ENCODE results near the gene PYDC2.

PYDC2 gene

DNA sequence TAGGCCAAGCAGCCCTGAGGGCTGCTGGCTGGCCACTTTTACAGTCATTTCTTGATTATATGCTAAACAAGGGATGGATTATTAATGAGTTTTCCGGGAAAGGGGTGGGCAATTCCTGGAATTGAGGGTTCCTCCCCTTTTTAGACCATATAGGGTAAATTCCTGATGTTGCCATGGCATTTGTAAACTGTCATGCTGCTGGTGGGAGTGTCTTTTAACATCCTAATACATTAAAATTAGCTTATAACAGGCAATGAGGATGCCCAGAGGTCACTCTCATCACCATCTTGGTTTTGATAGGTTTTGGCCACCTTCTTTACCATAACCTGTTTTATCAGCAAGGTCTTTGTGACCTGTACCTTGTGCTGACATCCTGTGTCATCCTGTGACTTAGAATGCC lies 11.7 kb upstream of the PYDC2 start:
- no peaks in the 10 kb centered on the region for H3F3A ChIP-seq (ENCODE audit: insufficient read depth, low read length)

DNA sequence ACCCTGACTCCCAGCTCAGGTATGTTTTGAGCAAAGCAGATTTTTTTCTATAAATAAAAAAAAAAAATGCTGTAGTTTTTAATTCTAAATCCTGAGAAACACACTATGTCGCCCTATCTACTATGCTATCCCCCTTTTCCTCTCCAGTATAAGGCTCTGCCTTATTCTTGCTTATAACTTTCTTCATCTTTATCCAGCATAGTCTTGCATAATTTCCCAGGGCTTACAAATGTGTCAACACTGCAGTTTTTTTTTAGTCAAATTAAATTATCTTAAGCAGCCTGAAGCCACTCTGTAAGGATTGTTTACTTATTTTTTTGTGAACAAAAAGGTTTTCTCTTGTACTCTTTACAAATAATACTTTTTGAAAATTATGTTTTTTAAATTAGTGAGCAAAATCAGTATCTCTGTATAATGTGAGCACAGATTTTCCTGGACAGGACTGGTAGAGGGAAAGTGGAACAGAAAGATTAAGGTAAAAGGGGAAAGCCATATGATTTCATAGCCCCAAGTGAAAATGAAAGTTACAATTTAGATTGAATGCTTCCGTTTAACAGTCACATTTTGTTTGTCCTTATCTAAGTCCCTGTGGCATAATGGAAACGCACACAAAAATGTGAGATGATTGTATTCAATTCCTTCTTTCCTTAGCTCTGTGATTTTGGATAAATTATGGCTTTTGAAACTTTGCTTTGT lies 5.6 kb upstream of the PYDC2 start:
- Histone ChIP-seq H3K4me1 (ENCODE audit: low read length) (peaks cover 4% of the 10 kb centered on the region; the same call in 1 of the 2 replicates), H3K9me2 (replicated peaks; ENCODE audit: insufficient read depth, low read length) (no peaks in the 10 kb centered on the region), H3K9ac (ENCODE audit: low read length) (no peak overlapping the region), H3K4me3 (ENCODE audit: low read length) (peak overlapping the region; percentile 8; the same call in 1 of the 2 replicates), H2AFZ (ENCODE audit: low read length) (no peak overlapping the region), H3K27ac (ENCODE audit: low read length) (no peak overlapping the region), H3K4me2 (ENCODE audit: low read depth, low read length) (peak overlapping the region; percentile 32), H3F3A (ENCODE audit: insufficient read depth, low read length) (no peaks in the 10 kb centered on the region), H3K9me3 (replicated peaks; ENCODE audit: insufficient read depth, low read length) (no peaks in the 10 kb centered on the region), H3K27me3 (replicated peaks; ENCODE audit: insufficient read depth, low read length) (0 out of 2 replicates have a peak, but pooled peaks cover 7% of the 10 kb centered on the region), H4K20me1 (ENCODE audit: insufficient read depth, low read length) (no peaks in the 10 kb centered on the region), H3K36me3 (replicated peaks; ENCODE audit: insufficient read depth, low read length) (no peaks in the 10 kb centered on the region), H3K79me2 (ENCODE audit: low read length) (no peaks in the 10 kb centered on the region)
- DNase-seq, result peak; percentile 39
- TF ChIP-seq EZH2 (optimal IDR thresholded peaks at IDR 0.05; ENCODE audit: low read depth, low read length) (no peak), EZH2phosphoT487 (IDR thresholded peaks at IDR 0.05; ENCODE audit: low read length) (no peak), CTCF (IDR thresholded peaks at IDR 0.05; ENCODE audit: low read length) (no peak)

More for the DNA sequence above, 11.7 kb upstream of the PYDC2 start:
- Histone ChIP-seq H3K27ac (ENCODE audit: low read length) (no peak overlapping the region), H2AFZ (ENCODE audit: low read length) (no peak overlapping the region), H3K9me2 (replicated peaks; ENCODE audit: insufficient read depth, low read length) (no peaks in the 10 kb centered on the region), H3K27me3 (replicated peaks; ENCODE audit: insufficient read depth, low read length) (0 out of 2 replicates have a peak, but pooled peaks cover under 1% of the 10 kb centered on the region), H4K20me1 (ENCODE audit: insufficient read depth, low read length) (no peaks in the 10 kb centered on the region), H3K4me1 (ENCODE audit: low read length) (no peaks in the 10 kb centered on the region), H3K4me2 (ENCODE audit: low read depth, low read length) (no peak overlapping the region), H3K36me3 (replicated peaks; ENCODE audit: insufficient read depth, low read length) (no peaks in the 10 kb centered on the region), H3K9me3 (replicated peaks; ENCODE audit: insufficient read depth, low read length) (no peaks in the 10 kb centered on the region), H3K9ac (ENCODE audit: low read length) (no peak overlapping the region), H3K4me3 (ENCODE audit: low read length) (no peak overlapping the region), H3K79me2 (ENCODE audit: low read length) (no peaks in the 10 kb centered on the region)
- no peak for TF ChIP-seq CTCF (IDR thresholded peaks at IDR 0.05; ENCODE audit: low read length)
- TF ChIP-seq EZH2 (optimal IDR thresholded peaks at IDR 0.05; ENCODE audit: low read depth, low read length), result no peak
- no peak for DNase-seq

- Histone ChIP-seq H3K27me3 (replicated peaks; ENCODE audit: insufficient read depth, low read length) (no peaks in the 10 kb centered on the region), H3K79me2 (ENCODE audit: low read length) (no peaks in the 10 kb centered on the region), H3K4me2 (ENCODE audit: low read depth, low read length) (no peak overlapping the region), H3K9me3 (replicated peaks; ENCODE audit: insufficient read depth, low read length) (no peaks in the 10 kb centered on the region), H2AFZ (ENCODE audit: low read length) (no peak overlapping the region), H3F3A (ENCODE audit: insufficient read depth, low read length) (no peaks in the 10 kb centered on the region), H3K27ac (ENCODE audit: low read length) (no peak overlapping the region), H3K4me3 (ENCODE audit: low read length) (no peak overlapping the region), H3K36me3 (replicated peaks; ENCODE audit: insufficient read depth, low read length) (no peaks in the 10 kb centered on the region), H3K9me2 (replicated peaks; ENCODE audit: insufficient read depth, low read length) (no peaks in the 10 kb centered on the region), H4K20me1 (ENCODE audit: insufficient read depth, low read length) (no peaks in the 10 kb centered on the region), H3K9ac (ENCODE audit: low read length) (no peak overlapping the region), H3K4me1 (ENCODE audit: low read length) (peaks cover 4% of the 10 kb centered on the region; the same call in 1 of the 2 replicates)
- DNase-seq, result peak; percentile 43
- no peak for TF ChIP-seq EZH2phosphoT487 (IDR thresholded peaks at IDR 0.05; ENCODE audit: low read length)
- no peak for TF ChIP-seq EZH2 (optimal IDR thresholded peaks at IDR 0.05; ENCODE audit: low read depth, low read length)
- no peak for TF ChIP-seq CTCF (IDR thresholded peaks at IDR 0.05; ENCODE audit: low read length)
Measured at GRCh38 chr3:191460360-191460759, 603 bp upstream of the PYDC2 start.

Data from MM.1S (cell line).